ENCODE results near the gene TMEM107. TPM values are rescaled to one million over a fixed set of nuclear protein-coding genes. Genes with fewer than 3 reads are reported as not detected.

The TMEM107 gene
- total RNA-seq, 1 donor from 2014 or later: 30.6 TPM

GRCh38 chr17:8150194-8151119 lies 25.7 kb downstream of the TMEM107 start:
- peak; percentile 36 for DNase-seq (ENCODE audit: low spot score)

DNA sequence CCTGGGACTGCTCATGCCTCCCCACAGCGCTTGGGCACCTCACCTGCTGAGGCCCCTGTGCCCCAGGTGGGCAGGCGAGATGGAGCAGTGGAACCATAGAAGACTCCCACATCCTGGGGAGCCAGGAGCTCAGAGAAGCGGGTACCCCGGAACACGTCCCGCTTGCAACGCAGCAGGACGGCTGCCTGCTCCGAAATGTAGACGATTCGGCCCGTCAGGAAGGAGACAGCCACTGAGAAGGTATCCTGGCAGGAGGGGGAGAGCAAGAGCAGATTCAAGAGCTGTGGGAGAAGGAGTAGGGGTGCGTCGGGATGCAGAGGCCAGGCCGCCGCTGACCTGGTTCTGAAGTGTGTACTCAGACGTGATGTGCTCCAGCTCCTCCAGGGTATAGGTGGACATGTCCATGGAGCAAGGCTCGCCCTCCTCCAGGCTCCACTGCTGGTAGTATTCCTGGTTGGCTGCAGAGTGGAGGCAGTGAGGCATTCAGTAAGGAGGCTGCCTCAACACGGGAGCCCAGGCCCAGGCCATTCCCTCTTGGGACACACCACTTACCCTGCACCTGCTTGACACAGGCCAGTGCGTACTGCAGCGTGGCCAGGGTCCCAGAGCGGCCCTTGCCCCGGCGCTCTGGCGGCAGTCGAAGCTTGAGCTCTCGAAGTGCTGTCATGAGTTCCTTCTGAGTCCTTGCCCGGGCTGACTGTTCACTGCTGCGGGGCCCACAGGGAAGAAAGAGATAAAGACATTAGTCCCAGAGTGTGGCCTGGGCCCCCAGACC lies 26.6 kb downstream of the TMEM107 start:
- DNase-seq (ENCODE audit: low spot score): no peak

DNA sequence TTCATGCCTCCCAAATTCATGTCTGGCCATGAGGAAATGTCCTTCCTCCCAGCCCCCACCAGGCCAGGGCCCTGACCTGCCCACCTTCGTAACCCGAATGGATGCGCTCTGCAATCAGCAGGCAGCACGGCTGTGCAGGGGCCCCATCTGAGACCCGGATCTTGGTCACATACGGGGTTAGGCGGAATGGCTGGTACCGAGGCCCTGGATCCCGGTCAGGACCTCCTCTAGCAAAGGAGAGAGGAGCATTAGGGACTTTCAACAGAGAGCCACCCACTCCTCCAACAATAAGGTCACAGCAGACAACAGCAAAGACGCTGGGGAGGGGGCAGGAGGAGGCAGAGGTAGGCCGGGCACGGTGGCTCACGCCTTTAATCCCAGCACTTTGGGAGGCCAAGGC lies 27.6 kb downstream of the TMEM107 start:
- DNase-seq (ENCODE audit: low spot score): no peak

DNA sequence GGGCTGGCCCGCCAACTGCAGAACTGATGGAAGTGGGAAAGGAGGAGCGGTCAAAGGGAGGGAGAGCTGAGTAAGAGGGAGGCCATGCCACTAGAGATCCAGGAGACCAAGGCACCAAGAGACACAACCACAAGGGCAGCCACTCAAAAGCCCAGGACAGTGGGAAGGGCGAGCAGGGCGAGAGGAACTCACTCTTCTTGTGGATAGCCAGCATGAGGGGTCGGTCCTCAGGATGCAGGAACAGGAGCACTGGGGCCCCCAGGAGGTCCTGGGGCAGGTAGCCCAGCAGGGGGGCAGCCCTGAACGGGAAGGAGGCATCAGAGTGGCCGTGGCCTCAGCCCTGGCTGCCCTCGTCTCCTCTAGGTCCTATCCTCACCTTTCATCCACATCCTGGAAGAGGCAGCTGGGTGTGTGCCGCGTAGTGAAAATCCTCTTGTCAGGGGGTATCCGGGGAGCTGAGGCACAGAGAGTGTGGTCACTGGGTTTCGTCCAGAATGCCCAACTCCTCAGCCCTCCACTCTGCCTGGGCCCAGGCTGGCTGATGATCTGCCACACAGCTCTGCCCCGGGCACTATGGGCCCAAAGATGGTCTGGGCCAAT lies 28.3 kb downstream of the TMEM107 start:
- no peak for DNase-seq (ENCODE audit: low spot score)

DNA sequence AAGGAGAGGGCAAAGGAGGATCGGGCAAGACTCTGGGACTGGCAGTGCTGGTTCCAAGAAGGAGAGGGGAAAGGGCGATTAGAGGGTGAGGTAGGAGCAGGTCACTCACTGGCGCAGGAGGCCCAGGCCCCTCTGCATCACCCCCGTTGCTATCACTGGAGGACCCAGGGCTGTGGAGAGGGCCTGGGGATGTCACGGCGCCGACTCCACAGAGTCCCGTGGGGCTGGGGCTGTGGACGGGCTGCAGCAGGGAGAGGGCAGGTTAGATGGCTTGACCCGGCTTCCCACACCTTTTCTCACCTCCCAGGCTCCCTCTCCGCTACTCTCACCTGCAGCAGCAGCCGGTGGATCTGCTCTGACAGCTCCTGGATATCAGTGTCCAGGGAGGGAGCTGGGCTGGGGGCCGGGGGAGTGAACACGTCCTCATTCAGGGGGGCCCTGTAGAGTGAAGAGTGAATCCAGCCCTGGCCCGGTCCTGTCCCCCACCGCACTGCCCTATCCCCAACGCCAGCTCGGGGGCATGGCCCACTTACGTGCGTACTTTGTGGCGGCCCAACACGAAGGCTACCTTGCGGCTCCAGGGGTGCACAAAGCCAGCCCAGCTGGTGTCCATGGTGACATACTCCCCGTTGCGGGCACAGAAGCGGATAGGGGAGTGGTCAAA lies 28.9 kb downstream of the TMEM107 start:
- no peak for DNase-seq (ENCODE audit: low spot score)

DNA sequence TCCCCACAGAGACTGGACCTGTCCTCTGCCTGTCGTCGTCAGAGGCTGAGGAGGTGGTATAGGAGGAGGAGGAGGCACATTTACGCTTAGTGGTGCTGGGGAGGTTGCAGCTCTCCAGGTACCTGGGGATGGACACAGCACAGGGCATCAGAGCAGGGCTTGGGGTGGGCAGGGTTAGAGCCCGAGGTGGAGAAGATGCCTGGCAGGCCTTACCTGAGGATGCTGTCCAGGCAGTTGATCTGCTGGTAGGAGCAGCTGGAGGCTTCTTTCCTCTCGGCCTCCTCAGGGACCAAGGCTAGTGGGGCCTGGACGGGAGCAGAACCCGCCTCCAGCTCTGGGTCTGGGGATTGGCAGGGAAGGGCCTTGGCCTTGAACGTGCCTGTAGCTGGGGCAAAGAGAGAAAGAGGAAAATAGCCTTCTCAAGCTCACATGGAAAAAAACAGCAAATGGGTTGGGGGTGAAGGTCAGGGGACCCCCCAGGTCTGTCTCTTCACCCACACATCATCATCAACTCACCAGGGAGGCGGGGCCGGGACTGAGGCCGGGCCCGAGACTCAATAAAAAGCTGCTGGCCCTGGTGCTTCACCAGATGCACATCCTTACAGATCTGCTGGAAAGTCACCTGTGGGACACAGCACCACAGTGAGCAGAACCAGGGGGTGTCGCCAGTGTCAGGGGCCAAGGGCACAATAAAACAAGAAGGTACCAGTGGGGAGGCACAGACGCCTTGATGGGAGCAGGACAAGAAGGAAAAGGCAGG lies 29.6 kb downstream of the TMEM107 start:
- DNase-seq (ENCODE audit: low spot score): no peak

- DNase-seq (ENCODE audit: low spot score): no peak
Observed at GRCh38 chr17:8145811-8146210, 30.4 kb downstream of the TMEM107 start.

GRCh38 chr17:8144401-8145231 lies 31.6 kb downstream of the TMEM107 start:
- no peak for DNase-seq (ENCODE audit: low spot score)

DNA sequence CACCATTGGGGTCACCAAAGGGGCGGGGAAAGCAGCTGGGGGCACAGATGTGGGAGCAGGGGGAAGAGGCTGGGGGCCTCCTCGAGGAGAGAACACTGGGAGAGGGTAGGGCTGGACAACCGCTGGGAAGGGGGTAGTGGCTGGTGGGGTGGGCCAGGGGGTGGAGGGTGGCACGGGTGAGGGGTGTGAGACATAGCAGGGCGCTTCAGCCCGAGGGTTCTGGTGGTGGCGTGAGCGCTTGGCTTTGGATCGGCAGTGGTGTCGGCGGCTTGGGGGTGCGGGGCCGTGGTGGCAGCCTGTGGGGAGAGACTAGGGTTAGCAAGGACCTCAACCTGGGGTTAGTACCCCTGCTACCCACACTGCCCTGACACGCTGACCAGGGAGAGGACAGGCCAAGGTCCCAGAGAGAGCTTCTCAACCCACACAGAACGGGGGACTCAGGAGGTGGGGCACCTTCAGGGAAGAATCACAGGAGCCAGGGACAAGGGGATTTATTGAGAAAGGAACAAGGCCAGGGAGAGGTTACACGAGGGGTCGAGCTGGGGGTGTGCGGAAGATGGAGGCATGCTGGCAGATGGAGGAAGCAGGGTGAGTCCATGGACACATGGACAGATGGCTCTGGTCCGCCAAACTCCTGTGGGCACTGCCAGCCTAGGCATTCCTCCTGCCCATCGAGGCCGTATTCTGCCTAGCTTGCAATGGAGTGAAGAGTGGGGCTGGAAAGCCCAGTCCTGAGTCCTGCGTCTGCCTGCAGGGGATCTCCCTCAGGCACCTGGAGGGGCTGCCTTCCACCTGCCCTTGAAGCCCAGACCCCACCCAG lies 32.4 kb downstream of the TMEM107 start:
- DNase-seq (ENCODE audit: low spot score): no peak

DNA sequence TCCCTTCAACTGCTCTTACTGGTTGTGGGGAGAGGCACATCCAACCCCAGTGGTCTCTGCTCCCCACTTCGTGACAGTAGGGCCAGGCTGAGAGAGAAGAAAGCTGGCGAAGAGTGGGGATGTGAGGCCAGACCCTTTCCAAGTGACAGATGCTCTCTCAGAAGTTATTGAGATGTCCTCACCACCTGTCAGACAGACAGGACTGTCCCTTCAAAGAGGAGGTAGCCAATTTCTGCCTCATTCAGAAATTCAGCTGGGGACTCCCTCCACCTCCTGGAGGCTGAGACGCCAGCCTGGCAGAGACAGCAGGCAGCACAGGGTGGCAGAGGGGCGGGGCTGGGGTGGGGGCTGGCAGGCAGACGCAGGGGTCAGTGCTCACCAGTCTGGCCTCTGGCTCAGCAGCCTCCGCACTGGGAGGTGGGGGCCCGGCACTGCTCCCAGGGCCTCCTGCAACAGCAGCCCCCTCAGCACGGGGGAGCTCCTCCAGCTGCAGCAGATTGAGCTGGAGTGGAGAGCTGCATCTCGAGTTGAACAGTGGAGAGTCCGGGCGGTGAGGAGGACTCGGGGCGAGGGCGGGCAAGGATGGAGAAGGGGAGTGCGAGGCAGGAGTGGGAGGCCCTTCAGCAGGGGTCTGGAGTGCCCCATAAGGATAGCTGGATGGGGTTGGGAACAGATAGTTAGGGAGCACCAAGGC lies 33.1 kb downstream of the TMEM107 start:
- no peak for DNase-seq (ENCODE audit: low spot score)

- no peak for DNase-seq (ENCODE audit: low spot score)
Observed at GRCh38 chr17:8142158-8142886, 33.9 kb downstream of the TMEM107 start.

DNA sequence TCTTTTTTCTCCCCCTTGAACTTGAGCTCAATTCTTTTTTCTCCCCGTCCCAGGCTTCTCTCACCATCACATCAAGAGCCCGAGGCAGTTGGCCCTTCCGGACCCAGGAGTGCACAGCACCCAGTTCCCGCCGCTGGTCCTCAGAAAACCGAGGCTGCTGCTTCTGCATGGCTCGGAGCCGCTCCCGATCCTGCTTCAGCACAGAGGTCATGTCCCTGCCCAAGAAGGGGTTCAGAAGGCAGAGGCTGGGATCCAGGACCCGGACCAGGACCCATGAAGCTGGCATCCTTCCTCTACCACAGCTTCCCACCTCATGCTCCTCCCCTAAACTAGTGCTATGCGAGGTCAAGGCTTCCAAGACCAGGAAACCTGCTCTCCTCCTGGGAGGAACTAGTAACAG lies 34.4 kb downstream of the TMEM107 start:
- no peak for DNase-seq (ENCODE audit: low spot score)

- DNase-seq (ENCODE audit: low spot score): no peak
Observed at GRCh38 chr17:8141045-8141444, 35.1 kb downstream of the TMEM107 start.

DNA sequence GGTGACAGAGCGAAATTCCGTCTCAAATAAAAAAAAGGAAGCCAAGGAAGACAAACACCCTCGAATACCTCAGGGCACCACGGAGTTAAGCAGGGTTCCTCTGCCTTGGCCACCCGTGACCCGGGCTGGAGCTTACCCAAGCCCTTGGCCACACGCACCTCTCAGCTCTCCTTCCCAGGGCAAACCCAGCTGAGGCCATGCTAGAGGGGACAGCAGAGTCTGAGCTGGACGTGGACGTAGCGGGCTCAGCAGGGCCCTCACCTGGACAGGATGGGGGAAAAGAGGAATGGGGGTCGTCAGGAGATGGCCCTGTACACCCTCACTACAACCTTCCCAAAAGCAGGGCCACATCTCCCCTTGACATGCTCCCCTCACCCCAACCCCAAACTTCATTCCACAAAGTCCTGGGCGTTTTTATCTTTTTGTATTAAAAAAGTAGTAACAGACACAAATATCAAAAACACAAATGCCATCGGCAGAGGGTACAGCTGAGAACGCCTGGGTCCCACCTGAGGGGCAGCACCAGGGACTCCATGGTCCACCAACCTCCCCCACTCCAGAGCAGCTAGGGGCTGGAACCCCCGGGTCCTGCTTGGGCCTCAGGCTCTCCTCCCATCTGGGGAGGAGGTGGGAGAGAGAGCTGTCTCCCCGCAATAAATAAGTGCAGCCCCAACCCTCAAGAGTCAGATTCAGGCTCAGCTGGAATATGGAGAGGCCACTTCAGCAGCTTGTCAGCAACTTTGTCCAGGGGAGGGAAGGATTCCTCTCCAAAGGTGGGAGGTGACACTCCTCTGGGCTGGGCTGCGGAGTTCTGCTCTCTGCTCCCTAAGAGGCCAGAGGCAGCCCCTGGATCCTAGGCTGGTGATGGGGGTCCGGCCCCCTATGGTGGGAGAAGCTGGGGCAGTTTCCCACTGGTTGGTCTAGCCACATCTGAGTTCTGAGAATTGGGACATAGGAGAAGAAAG lies 35.8 kb downstream of the TMEM107 start:
- DNase-seq (ENCODE audit: low spot score): no peak

GRCh38 chr17:8138672-8139371 lies 37.4 kb downstream of the TMEM107 start:
- DNase-seq (ENCODE audit: low spot score): peak; percentile 99

DNA sequence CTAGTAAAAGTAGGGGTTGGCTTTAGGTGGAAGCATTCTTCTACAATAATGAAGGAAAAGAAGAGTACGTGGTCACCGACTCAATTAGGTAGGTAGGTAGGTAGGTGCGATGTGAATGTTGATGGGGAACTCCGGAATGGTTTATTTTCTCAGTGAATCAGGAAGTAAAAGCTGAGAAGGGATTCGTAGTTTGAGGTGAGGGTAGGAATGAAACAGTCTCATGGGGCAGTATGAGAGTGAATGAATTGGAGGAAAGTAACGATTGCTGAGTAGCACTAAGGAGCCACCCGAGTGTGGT lies 37.9 kb downstream of the TMEM107 start:
- no peak for DNase-seq (ENCODE audit: low spot score)

All from umbilical cord (tissue), 2 donors.